ENCODE results near the gene NOTO.

NOTO gene

GRCh38 chr2:73259276-73259675 lies 56.9 kb downstream of the NOTO start:
- Histone ChIP-seq H3K14ac (ENCODE audit: low read length in 2 of 2) (no peak overlapping the region), H3K9ac (ENCODE audit: low read length) (no peak overlapping the region), H3K4me3 (ENCODE audit: insufficient read depth in 1 of 2, low read depth in 1 of 2, low read length in 2 of 2) (no peak overlapping the region), H3K27ac (ENCODE audit: low read length, poor library complexity, severe bottlenecking) (no peak overlapping the region), H3K4me2 (ENCODE audit: low read length, poor library complexity, severe bottlenecking) (no peak overlapping the region), H3K18ac (ENCODE audit: low read depth in 1 of 2, low read length in 2 of 2) (no peak overlapping the region), H3K36me3 (ENCODE audit: control insufficient read depth in 1 of 2, insufficient read depth in 2 of 2, low read depth in 1 of 2, low read length in 2 of 2) (peaks cover 12 to 51% of the 10 kb centered on the region in 2 experiments), H3K27me3 (ENCODE audit: control insufficient read depth in 1 of 2, insufficient read depth in 1 of 2, low read length in 2 of 2) (peaks cover 3 to 5% of the 10 kb centered on the region in 2 experiments), H2BK15ac (ENCODE audit: low read depth, poor library complexity, severe bottlenecking) (no peak overlapping the region), H3K4me1 (ENCODE audit: control insufficient read depth, insufficient read depth, low read depth, low read length) (peaks cover 4% of the 10 kb centered on the region), H2BK5ac (ENCODE audit: low read depth, low read length, poor library complexity, severe bottlenecking) (no peak overlapping the region), H3K9me3 (ENCODE audit: control insufficient read depth, low read length) (no peaks in the 10 kb centered on the region), H3K4ac (ENCODE audit: low read depth in 1 of 2, low read length in 2 of 2) (no peak overlapping the region), H2BK120ac (ENCODE audit: low read depth, low read length) (no peak overlapping the region), H2BK12ac (ENCODE audit: low read length in 2 of 2) (no peak overlapping the region), H2AFZ (ENCODE audit: low read depth, low read length) (no peak overlapping the region), H2AK5ac (ENCODE audit: low read length, severe bottlenecking) (no peak overlapping the region), H4K91ac (ENCODE audit: low read length) (no peak overlapping the region), H4K8ac (ENCODE audit: low read length) (no peak overlapping the region), H3K23ac (ENCODE audit: low read length in 2 of 2) (peak overlapping the region in 1 of 2 experiments; percentile 5), H3K79me1 (replicated peaks; ENCODE audit: low read length, poor library complexity, severe bottlenecking) (no peaks in the 10 kb centered on the region)
- no peak for DNase-seq
- 89% methylated on average over 8 of the region's 8 CpGs for WGBS

GRCh38 chr2:73259704-73260337 lies 57.4 kb downstream of the NOTO start:
- WGBS, result 96% methylated on average over 4 of the region's 4 CpGs
- Histone ChIP-seq H2AK5ac (ENCODE audit: low read length, severe bottlenecking) (no peak overlapping the region), H3K9ac (ENCODE audit: low read length) (no peak overlapping the region), H3K27ac (ENCODE audit: low read length, poor library complexity, severe bottlenecking) (no peak overlapping the region), H2BK5ac (ENCODE audit: low read depth, low read length, poor library complexity, severe bottlenecking) (no peak overlapping the region), H3K79me1 (replicated peaks; ENCODE audit: low read length, poor library complexity, severe bottlenecking) (no peaks in the 10 kb centered on the region), H2BK15ac (ENCODE audit: low read depth, poor library complexity, severe bottlenecking) (no peak overlapping the region), H2AFZ (ENCODE audit: low read depth, low read length) (no peak overlapping the region), H3K27me3 (ENCODE audit: control insufficient read depth in 1 of 2, insufficient read depth in 1 of 2, low read length in 2 of 2) (peaks cover 3 to 5% of the 10 kb centered on the region in 2 experiments), H2BK12ac (ENCODE audit: low read length in 2 of 2) (no peak overlapping the region), H3K4ac (ENCODE audit: low read depth in 1 of 2, low read length in 2 of 2) (no peak overlapping the region), H3K14ac (ENCODE audit: low read length in 2 of 2) (no peak overlapping the region), H4K8ac (ENCODE audit: low read length) (no peak overlapping the region), H3K36me3 (ENCODE audit: control insufficient read depth in 1 of 2, insufficient read depth in 2 of 2, low read depth in 1 of 2, low read length in 2 of 2) (peaks cover 6 to 46% of the 10 kb centered on the region in 2 experiments), H3K9me3 (ENCODE audit: control insufficient read depth, low read length) (no peaks in the 10 kb centered on the region), H3K4me3 (ENCODE audit: insufficient read depth in 1 of 2, low read depth in 1 of 2, low read length in 2 of 2) (no peak overlapping the region), H4K91ac (ENCODE audit: low read length) (no peak overlapping the region), H3K4me1 (ENCODE audit: control insufficient read depth, insufficient read depth, low read depth, low read length) (peaks cover 4% of the 10 kb centered on the region), H3K23ac (ENCODE audit: low read length in 2 of 2) (no peak overlapping the region), H2BK120ac (ENCODE audit: low read depth, low read length) (no peak overlapping the region), H3K4me2 (ENCODE audit: low read length, poor library complexity, severe bottlenecking) (no peak overlapping the region), H3K18ac (ENCODE audit: low read depth in 1 of 2, low read length in 2 of 2) (no peak overlapping the region)
- no peak for DNase-seq

GRCh38 chr2:73260338-73260984 lies 58.1 kb downstream of the NOTO start:
- Histone ChIP-seq H3K27ac (ENCODE audit: low read length, poor library complexity, severe bottlenecking) (no peak overlapping the region), H2BK12ac (ENCODE audit: low read length in 2 of 2) (no peak overlapping the region), H2BK120ac (ENCODE audit: low read depth, low read length) (no peak overlapping the region), H3K4me3 (ENCODE audit: insufficient read depth in 1 of 2, low read depth in 1 of 2, low read length in 2 of 2) (no peak overlapping the region), H3K9me3 (ENCODE audit: control insufficient read depth, low read length) (no peaks in the 10 kb centered on the region), H3K18ac (ENCODE audit: low read depth in 1 of 2, low read length in 2 of 2) (no peak overlapping the region), H3K36me3 (ENCODE audit: control insufficient read depth in 1 of 2, insufficient read depth in 2 of 2, low read depth in 1 of 2, low read length in 2 of 2) (peaks cover 0 to 44% of the 10 kb centered on the region in 2 experiments), H3K14ac (ENCODE audit: low read length in 2 of 2) (no peak overlapping the region), H2AFZ (ENCODE audit: low read depth, low read length) (no peak overlapping the region), H3K79me1 (replicated peaks; ENCODE audit: low read length, poor library complexity, severe bottlenecking) (no peaks in the 10 kb centered on the region), H3K4me1 (ENCODE audit: control insufficient read depth, insufficient read depth, low read depth, low read length) (peaks cover 4% of the 10 kb centered on the region), H3K27me3 (ENCODE audit: control insufficient read depth in 1 of 2, insufficient read depth in 1 of 2, low read length in 2 of 2) (peaks cover 3 to 5% of the 10 kb centered on the region in 2 experiments), H3K9ac (ENCODE audit: low read length) (no peak overlapping the region), H3K4me2 (ENCODE audit: low read length, poor library complexity, severe bottlenecking) (no peak overlapping the region), H3K4ac (ENCODE audit: low read depth in 1 of 2, low read length in 2 of 2) (no peak overlapping the region), H4K8ac (ENCODE audit: low read length) (no peak overlapping the region), H2BK5ac (ENCODE audit: low read depth, low read length, poor library complexity, severe bottlenecking) (no peak overlapping the region), H3K23ac (ENCODE audit: low read length in 2 of 2) (no peak overlapping the region), H4K91ac (ENCODE audit: low read length) (no peak overlapping the region), H2BK15ac (ENCODE audit: low read depth, poor library complexity, severe bottlenecking) (no peak overlapping the region), H2AK5ac (ENCODE audit: low read length, severe bottlenecking) (no peak overlapping the region)
- WGBS, result 35% methylated on average over 17 of the region's 17 CpGs
- peak; percentile 48 for DNase-seq
